Tibial nerve (tissue), 3 donors: Measurements from ENCODE around the gene GIPC3.

Source experiments
- CTCF ChIP-seq, 5 experiments: fragments of 200-600 bp in 3 of 5; fragments of 450-650 bp in 2 of 5; sonication (generic) in 3 of 5; IDR thresholded peaks; one replicate each; pipeline ENCODE4 v1.5.1; 2016 to 2019; ENCODE audit warnings: antibody characterized with exemption in 5 of 5, mild to moderate bottlenecking in 3 of 5, moderate library complexity in 2 of 5
- POLR2A ChIP-seq, 2 donors: fragments of 450-650 bp; IDR thresholded peaks; one replicate each; pipeline ENCODE4 v1.6.1; 2017; ENCODE audit warnings: antibody characterized with exemption in 2 of 2, mild to moderate bottlenecking in 2 of 2, moderate library complexity in 2 of 2

- TF ChIP-seq POLR2A (IDR thresholded peaks at IDR 0.05) (no peak), CTCF (IDR thresholded peaks at IDR 0.05) (no peak)
Measured at GRCh38 chr19:3633559-3633988, 48.3 kb downstream of the GIPC3 start.
